Dendritic cell treated with granulocyte-macrophage colony-stimulating factor and Interleukin-4, amounts not matched to agents 40 ng/mL and 50 ng/mL, for 4 days (primary cell): ENCODE measurements around the gene ZDHHC3.
"Not testable (repeated sequence)": the region's sequence is repeated elsewhere in the genome, so short reads cannot be mapped to it uniquely, and the experiment has no call there.

ENCODE experiments used
- H3K27ac Mint-ChIP-seq: one replicate; pipeline ENCODE4 v1.8.0; 2022; ENCODE audit warnings: mild to moderate bottlenecking, mixed read lengths
- H3K27me3 Mint-ChIP-seq: one replicate; pipeline ENCODE4 v1.8.0; 2022; ENCODE audit warnings: mild to moderate bottlenecking, mixed read lengths
- H3K36me3 Mint-ChIP-seq: one replicate; pipeline ENCODE4 v1.8.0; 2022; ENCODE audit warnings: low read depth, mixed read lengths
- H3K4me1 Mint-ChIP-seq: one replicate; pipeline ENCODE4 v1.8.0; 2022; ENCODE audit warnings: low read depth, mixed read lengths
- H3K4me3 Mint-ChIP-seq: one replicate; pipeline ENCODE4 v1.8.0; 2022; ENCODE audit warnings: mild to moderate bottlenecking, moderate library complexity, mixed read lengths
- H3K9me3 Mint-ChIP-seq: one replicate; pipeline ENCODE4 v1.8.0; 2022; ENCODE audit warnings: mixed read lengths
- intact Hi-C: fragments of 100-400 bp; cut with micrococcal nuclease; formaldehyde crosslinking; loops from one replicate; pipeline ENCODE4 v1.15.0; 2022

Gene ZDHHC3

DNA sequence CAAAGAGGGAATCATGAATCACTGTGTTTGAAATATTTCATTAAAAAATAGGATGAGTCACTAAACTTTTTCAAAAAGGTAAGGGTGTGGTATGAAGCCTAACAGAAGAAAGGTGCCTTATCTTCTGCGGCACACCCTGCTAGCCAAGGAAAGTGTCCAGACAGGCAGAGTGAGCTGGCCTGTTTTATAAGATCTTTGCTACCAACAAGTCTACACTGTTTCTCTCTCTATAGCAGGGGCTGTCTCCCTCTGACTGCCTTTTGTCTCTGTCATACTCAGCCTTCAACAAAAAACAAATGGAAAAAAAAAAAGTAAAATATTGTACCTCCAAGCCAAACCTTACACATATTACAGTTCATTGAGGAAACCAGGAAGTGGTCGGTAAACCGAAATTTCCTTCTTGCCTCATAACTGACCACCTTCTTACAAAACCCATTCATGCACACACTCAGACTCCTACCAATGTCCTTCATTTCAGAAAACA, 9.1 kb downstream of the ZDHHC3 start:
- peaks cover 78% of the 10 kb centered on the region for H3K4me1 Mint-ChIP-seq
- intact Hi-C loops: no loop called here
- H3K36me3 Mint-ChIP-seq: peaks cover 14% of the 10 kb centered on the region
- H3K9me3 Mint-ChIP-seq: no peaks in the 10 kb centered on the region
- H3K27ac Mint-ChIP-seq: no peak overlapping the region
- H3K4me3 Mint-ChIP-seq: no peak overlapping the region
- H3K27me3 Mint-ChIP-seq: no peaks in the 10 kb centered on the region

DNA sequence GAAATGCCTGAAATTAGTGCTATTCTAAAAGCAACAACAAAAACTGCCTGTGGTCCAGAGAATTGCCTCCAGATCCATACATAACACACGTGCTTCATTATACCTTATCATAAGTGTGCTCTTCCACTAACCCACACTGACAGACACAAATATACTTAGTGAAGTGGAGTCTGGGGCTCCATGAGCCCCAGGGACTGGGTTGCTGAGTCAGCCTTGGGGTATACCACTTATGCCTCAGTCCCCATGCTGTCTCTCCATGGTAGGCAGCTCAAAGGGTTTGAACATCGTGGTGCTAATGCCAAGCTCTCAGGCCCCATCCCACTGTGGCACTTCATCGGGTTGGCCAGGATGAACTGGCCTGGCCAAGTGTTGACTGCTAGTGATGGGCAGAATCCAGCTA, 10.8 kb downstream of the ZDHHC3 start:
- Mint-ChIP-seq H3K4me3 (no peak overlapping the region), H3K4me1 (peaks cover 82% of the 10 kb centered on the region), H3K36me3 (peaks cover 10% of the 10 kb centered on the region), H3K27ac (no peak overlapping the region), H3K9me3 (no peaks in the 10 kb centered on the region), H3K27me3 (no peaks in the 10 kb centered on the region)
- intact Hi-C loops: no loop called here

- Mint-ChIP-seq H3K36me3 (peaks cover 16% of the 10 kb centered on the region), H3K27me3 (no peaks in the 10 kb centered on the region), H3K4me3 (no peak overlapping the region), H3K9me3 (no peaks in the 10 kb centered on the region), H3K4me1 (peaks cover 69% of the 10 kb centered on the region), H3K27ac (peak overlapping the region; percentile 39)
- intact Hi-C loops: no loop called here
Observed at GRCh38 chr3:44963571-44964325, 12.2 kb downstream of the ZDHHC3 start.

DNA sequence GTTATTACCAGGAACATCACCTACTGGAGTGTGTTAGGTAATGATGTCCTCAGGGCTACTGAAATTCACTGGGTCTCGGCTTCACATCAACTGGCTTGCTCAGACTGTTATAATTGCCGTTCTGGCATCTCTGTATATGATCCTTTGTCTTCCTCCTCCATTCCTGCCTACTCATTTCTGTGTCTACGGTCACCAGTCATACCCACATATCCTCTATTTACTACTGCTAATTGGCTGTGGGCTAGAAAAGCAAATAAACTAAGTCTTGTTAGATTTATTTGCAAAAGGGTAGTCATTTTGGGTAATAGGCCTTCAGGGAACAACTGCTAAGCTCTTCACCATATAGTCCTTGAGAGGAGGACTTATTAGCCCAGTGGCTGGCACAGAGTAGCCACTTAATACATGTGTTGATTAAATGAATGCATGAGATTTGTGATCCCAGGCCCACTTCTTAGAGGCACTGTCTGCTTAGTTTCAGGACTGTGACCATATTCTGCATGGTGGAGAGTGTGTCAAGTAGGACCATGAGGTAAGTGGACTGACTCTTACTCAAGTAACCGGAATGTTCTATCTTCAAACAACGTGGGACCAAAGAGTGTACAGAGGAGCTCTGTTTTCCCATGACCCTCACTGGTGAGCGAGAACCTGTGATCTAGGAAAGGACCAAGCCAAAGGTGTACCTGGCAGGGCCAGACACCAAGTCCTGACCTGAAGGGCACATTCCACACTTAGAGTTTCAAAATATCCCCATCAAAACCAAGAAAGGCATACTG, 13.2 kb downstream of the ZDHHC3 start:
- intact Hi-C loops: no loop called here
- H3K36me3 Mint-ChIP-seq: peaks cover 25% of the 10 kb centered on the region
- H3K27ac Mint-ChIP-seq: peak overlapping the region; percentile 39
- H3K4me1 Mint-ChIP-seq: peaks cover 60% of the 10 kb centered on the region
- no peak overlapping the region for H3K4me3 Mint-ChIP-seq
- no peaks in the 10 kb centered on the region for H3K27me3 Mint-ChIP-seq
- H3K9me3 Mint-ChIP-seq: no peaks in the 10 kb centered on the region

GRCh38 chr3:44961888-44962287, 14.1 kb downstream of the ZDHHC3 start:
- H3K27ac Mint-ChIP-seq: no peak overlapping the region

DNA sequence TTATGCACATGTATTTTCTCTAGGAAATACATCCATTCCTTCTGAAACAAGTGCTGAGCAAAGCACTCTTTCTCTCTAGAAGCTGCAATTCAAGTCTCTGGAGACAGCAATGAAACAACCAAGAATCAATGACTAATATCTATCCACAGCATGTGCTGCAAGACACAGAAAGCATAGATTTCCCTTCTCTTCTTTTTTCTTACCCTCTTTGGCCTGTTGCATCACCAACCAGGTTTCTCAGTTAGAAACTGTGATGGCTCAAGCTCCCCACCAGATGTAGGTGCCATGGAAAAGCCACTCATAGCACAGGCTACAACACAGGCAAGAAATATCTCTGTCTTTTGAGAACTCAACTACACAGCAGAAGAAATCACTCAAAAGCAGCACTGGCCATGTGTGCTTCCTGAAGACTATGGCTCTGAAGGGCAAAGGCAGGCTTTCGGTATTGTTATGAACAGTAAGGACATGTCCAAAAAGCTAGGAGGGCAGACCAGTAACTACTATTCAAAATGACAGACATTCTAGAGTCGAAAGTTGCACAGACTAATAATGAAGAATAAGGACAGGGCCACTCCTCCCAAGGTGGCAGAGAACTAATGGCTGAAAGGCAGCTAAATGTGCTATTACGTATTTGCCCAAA, 15.5 kb downstream of the ZDHHC3 start:
- Mint-ChIP-seq H3K27ac (no peak overlapping the region), H3K27me3 (no peaks in the 10 kb centered on the region), H3K4me1 (peaks cover 63% of the 10 kb centered on the region), H3K9me3 (no peaks in the 10 kb centered on the region), H3K4me3 (no peak overlapping the region), H3K36me3 (peaks cover 38% of the 10 kb centered on the region)
- intact Hi-C loops: no loop called here

More at GRCh38 chr3:44961888-44962287, 14.1 kb downstream of the ZDHHC3 start:
- peaks cover 59% of the 10 kb centered on the region for H3K4me1 Mint-ChIP-seq
- H3K36me3 Mint-ChIP-seq: peaks cover 34% of the 10 kb centered on the region
- H3K9me3 Mint-ChIP-seq: no peaks in the 10 kb centered on the region
- intact Hi-C loops: no loop called here
- H3K4me3 Mint-ChIP-seq: no peak overlapping the region
- H3K27me3 Mint-ChIP-seq: no peaks in the 10 kb centered on the region

DNA sequence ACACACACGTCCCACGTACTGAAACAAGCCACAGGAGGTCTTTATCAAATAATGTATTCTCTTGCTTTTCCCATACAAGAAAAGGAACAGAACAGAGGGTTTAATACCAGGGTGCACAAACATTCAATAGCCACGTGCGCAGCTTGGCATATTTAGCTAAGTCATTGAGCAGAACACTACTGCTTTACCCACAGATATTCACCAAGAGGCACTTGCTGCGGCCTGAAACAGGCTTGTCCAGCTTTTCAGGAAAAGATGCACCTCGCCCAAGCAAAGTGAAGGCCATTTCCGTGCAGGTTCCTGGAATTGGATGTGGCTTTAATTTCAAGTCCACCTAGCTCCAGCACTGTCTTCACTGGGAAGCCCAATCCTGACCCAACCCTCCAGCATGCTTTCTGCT, 17.6 kb downstream of the ZDHHC3 start:
- intact Hi-C loops: no loop called here
- no peaks in the 10 kb centered on the region for H3K27me3 Mint-ChIP-seq
- H3K36me3 Mint-ChIP-seq: peaks cover 29% of the 10 kb centered on the region
- H3K27ac Mint-ChIP-seq: no peak overlapping the region
- H3K9me3 Mint-ChIP-seq: no peaks in the 10 kb centered on the region
- H3K4me1 Mint-ChIP-seq: peaks cover 50% of the 10 kb centered on the region
- no peak overlapping the region for H3K4me3 Mint-ChIP-seq

- Mint-ChIP-seq H3K27me3 (no peaks in the 10 kb centered on the region), H3K4me3 (no peak overlapping the region)
- intact Hi-C loops: no loop called here
Observed at GRCh38 chr3:44957986-44958385, 18.0 kb downstream of the ZDHHC3 start.

GRCh38 chr3:44955917-44956316, 20.1 kb downstream of the ZDHHC3 start:
- H3K27ac Mint-ChIP-seq: no peak overlapping the region
- H3K27me3 Mint-ChIP-seq: no peaks in the 10 kb centered on the region
- H3K4me1 Mint-ChIP-seq: peaks cover 48% of the 10 kb centered on the region
- no peak overlapping the region for H3K4me3 Mint-ChIP-seq
- H3K9me3 Mint-ChIP-seq: no peaks in the 10 kb centered on the region
- intact Hi-C loops: no loop called here
- H3K36me3 Mint-ChIP-seq: peaks cover 43% of the 10 kb centered on the region

More at GRCh38 chr3:44957986-44958385, 18.0 kb downstream of the ZDHHC3 start:
- H3K36me3 Mint-ChIP-seq: peaks cover 29% of the 10 kb centered on the region
- peaks cover 46% of the 10 kb centered on the region for H3K4me1 Mint-ChIP-seq
- no peaks in the 10 kb centered on the region for H3K9me3 Mint-ChIP-seq
- H3K27ac Mint-ChIP-seq: no peak overlapping the region

DNA sequence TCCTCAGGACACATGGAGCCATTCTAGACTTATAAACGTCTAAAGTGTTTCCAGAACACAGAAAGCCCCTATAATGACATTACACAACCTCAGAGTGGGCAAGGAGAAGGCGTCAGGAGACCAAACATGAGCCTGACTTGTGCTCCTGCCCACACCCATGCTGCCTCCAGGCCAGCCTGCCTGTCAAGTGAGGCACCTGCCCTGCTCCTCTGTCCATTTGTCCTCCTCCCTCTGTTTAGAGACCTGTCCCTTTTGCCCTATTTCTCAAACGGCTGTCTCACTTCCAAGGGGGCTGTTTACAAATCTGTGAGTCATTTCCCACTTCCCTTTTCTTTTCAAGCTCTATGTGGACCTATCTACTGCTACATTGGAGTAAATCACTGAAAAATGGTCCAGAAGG, 21.0 kb downstream of the ZDHHC3 start:
- Mint-ChIP-seq H3K27ac (peak overlapping the region; percentile 66), H3K4me1 (peaks cover 43% of the 10 kb centered on the region), H3K27me3 (no peaks in the 10 kb centered on the region), H3K36me3 (peaks cover 43% of the 10 kb centered on the region), H3K9me3 (no peaks in the 10 kb centered on the region), H3K4me3 (no peak overlapping the region)
- intact Hi-C loops: no loop called here

- Mint-ChIP-seq H3K4me3 (no peak overlapping the region), H3K27me3 (no peaks in the 10 kb centered on the region), H3K9me3 (no peaks in the 10 kb centered on the region), H3K4me1 (peaks cover 43% of the 10 kb centered on the region), H3K27ac (peak overlapping the region; percentile 66), H3K36me3 (peaks cover 43% of the 10 kb centered on the region)
- intact Hi-C loops: no loop called here
Observed at GRCh38 chr3:44954304-44954703, 21.7 kb downstream of the ZDHHC3 start.

- Mint-ChIP-seq H3K36me3 (peaks cover 26% of the 10 kb centered on the region), H3K9me3 (no peaks in the 10 kb centered on the region), H3K4me1 (peaks cover 42% of the 10 kb centered on the region), H3K27ac (no peak overlapping the region), H3K4me3 (no peak overlapping the region), H3K27me3 (no peaks in the 10 kb centered on the region)
- intact Hi-C loops: no loop called here
Observed at GRCh38 chr3:44952689-44953088, 23.3 kb downstream of the ZDHHC3 start.

DNA sequence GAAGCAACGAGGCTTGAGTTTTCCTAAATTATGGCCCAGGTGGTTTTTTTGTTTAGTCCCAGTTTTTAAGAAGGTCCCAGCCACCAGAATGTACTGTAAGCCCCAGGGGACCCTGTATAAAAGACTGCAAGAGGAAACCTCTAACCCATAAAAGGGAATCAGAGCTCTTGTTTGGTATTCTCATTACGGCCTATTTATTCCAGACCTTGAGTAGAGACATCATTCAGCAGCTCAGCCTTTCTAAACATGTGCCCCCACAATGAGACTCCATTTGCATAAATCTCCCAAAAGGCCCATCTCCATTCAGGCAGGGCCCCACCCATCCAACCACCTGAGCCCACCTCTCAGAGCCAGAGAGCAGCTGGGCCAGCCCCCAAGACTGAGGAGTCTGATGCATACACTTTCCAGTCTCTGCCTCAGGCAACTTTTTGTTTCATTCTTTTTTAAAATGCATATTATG, 25.7 kb downstream of the ZDHHC3 start:
- H3K27ac Mint-ChIP-seq: no peak overlapping the region
- intact Hi-C loops: no loop called here
- no peaks in the 10 kb centered on the region for H3K9me3 Mint-ChIP-seq
- H3K27me3 Mint-ChIP-seq: no peaks in the 10 kb centered on the region
- no peak overlapping the region for H3K4me3 Mint-ChIP-seq
- H3K4me1 Mint-ChIP-seq: peaks cover 23% of the 10 kb centered on the region
- H3K36me3 Mint-ChIP-seq: peaks cover 34% of the 10 kb centered on the region

GRCh38 chr3:44949770-44950169, 26.2 kb downstream of the ZDHHC3 start:
- H3K27ac Mint-ChIP-seq, H3K4me3 Mint-ChIP-seq, intact Hi-C loops, H3K27me3 Mint-ChIP-seq, H3K9me3 Mint-ChIP-seq: not testable (repeated sequence)
- Mint-ChIP-seq H3K36me3 (peaks cover 40% of the 10 kb centered on the region), H3K4me1 (peaks cover 19% of the 10 kb centered on the region)
